ENCODE measurements around the gene SUSD6.

The SUSD6 gene

DNA sequence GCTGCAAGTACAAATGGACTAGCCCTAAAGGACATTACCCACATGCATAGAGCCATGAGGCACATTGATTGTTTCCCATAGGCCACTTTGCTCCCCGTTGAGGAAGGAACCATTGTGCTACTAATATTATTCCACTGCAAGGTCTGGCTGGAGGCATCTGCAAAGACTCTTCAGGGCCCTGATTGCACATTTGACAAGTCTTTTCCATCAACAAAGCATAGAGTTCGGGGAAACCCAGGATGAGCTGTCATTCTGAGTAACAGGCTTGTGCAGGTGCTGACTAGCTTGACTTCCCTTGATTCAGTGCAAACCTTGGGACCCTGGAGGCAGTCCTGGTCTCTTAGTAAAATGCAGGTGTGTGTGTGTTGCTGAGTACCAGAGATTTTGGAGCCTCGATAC is 73.8 kb downstream of the SUSD6 start:
- Histone ChIP-seq H3K4me3 (ENCODE audit: low read depth, low read length) (no peak overlapping the region), H3K4me1 (ENCODE audit: control insufficient read depth, insufficient read depth, low read length, unreplicated experiment) (peaks cover 20% of the 10 kb centered on the region), H3K79me2 (ENCODE audit: control insufficient read depth, insufficient read depth, low read length, unreplicated experiment) (peaks cover 13% of the 10 kb centered on the region), H3K27ac (ENCODE audit: low read depth, low read length) (peak overlapping the region; percentile 28; the same call in 1 of the 2 replicates), H3K36me3 (ENCODE audit: insufficient read depth, low read length) (no peaks in the 10 kb centered on the region), H2AFZ (ENCODE audit: low read length, unreplicated experiment) (no peak overlapping the region), H3K27me3 (ENCODE audit: insufficient read depth, low read length) (no peaks in the 10 kb centered on the region)

- peaks cover 20% of the 10 kb centered on the region for H3K4me1 ChIP-seq (ENCODE audit: control insufficient read depth, insufficient read depth, low read length, unreplicated experiment)
- H2AFZ ChIP-seq (ENCODE audit: low read length, unreplicated experiment) = no peak overlapping the region
- H3K79me2 ChIP-seq (ENCODE audit: control insufficient read depth, insufficient read depth, low read length, unreplicated experiment) = peaks cover 13% of the 10 kb centered on the region
- no peak overlapping the region for H3K4me3 ChIP-seq (ENCODE audit: low read depth, low read length)
- H3K27me3 ChIP-seq (ENCODE audit: insufficient read depth, low read length) = no peaks in the 10 kb centered on the region
- peak overlapping the region; percentile 28; the same call in 1 of the 2 replicates for H3K27ac ChIP-seq (ENCODE audit: low read depth, low read length)
- H3K36me3 ChIP-seq (ENCODE audit: insufficient read depth, low read length) = no peaks in the 10 kb centered on the region
Observed at GRCh38 chr14:69685716-69686115, 74.3 kb downstream of the SUSD6 start.

DNA sequence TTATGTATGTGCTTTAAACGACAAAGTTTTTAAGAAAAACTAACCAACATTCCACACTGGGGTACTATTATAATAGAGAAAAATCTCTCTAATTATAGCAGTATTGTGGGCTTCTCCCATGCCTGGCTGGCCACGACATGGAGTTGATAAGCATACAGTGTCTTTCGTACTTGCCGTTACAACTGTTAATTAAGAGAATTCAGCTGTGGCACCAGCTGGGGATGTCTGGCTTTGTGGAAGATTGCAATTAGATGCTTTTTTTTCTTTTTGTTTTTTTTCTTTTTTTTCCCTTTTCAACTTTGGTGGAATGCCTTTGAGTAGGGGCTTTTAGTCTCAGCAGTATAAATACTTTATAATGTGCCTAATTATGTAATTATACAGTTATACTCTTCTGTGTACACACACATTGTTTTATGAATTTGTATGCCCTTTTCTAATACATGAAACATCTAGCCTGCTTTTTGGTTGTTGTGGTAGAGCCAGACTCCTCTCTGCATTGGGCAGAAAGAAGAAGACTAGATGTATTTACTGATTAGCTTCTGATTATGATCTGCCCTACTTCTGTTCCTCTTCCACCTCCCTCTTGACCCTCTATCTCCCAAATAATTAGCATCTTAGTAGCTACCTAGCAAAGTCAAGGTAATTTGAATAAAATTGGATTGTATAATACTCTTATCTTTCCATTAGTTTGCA is 76.4 kb downstream of the SUSD6 start:
- no peaks in the 10 kb centered on the region for H3K27me3 ChIP-seq (ENCODE audit: insufficient read depth, low read length)
- H2AFZ ChIP-seq (ENCODE audit: low read length, unreplicated experiment) = no peak overlapping the region
- H3K27ac ChIP-seq (ENCODE audit: low read depth, low read length) = no peak overlapping the region
- H3K4me3 ChIP-seq (ENCODE audit: low read depth, low read length) = no peak overlapping the region
- H3K4me1 ChIP-seq (ENCODE audit: control insufficient read depth, insufficient read depth, low read length, unreplicated experiment) = peaks cover 20% of the 10 kb centered on the region
- H3K36me3 ChIP-seq (ENCODE audit: insufficient read depth, low read length) = no peaks in the 10 kb centered on the region
- H3K79me2 ChIP-seq (ENCODE audit: control insufficient read depth, insufficient read depth, low read length, unreplicated experiment) = peaks cover 10% of the 10 kb centered on the region

DNA sequence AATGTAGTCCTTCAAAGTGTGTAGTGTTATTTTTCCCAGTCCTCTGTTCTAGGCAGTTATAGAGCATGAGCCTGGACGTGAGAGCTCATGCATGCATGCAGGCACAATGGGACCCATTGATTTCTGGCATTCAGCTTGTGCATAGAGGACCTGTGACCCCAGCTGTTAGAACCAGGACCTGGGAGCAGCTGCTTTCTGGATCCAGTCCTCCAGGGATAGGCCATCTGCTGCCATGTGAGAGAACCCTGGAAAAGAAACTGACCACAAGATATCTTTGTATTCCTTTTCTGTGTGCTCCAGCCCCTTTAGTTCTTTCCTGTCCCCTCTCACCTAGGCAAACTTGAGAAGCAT is 76.9 kb downstream of the SUSD6 start:
- H3K4me3 ChIP-seq (ENCODE audit: low read depth, low read length) = no peak overlapping the region
- no peaks in the 10 kb centered on the region for H3K27me3 ChIP-seq (ENCODE audit: insufficient read depth, low read length)
- H3K36me3 ChIP-seq (ENCODE audit: insufficient read depth, low read length) = no peaks in the 10 kb centered on the region
- H2AFZ ChIP-seq (ENCODE audit: low read length, unreplicated experiment) = no peak overlapping the region
- H3K4me1 ChIP-seq (ENCODE audit: control insufficient read depth, insufficient read depth, low read length, unreplicated experiment) = peaks cover 20% of the 10 kb centered on the region
- H3K27ac ChIP-seq (ENCODE audit: low read depth, low read length) = no peak overlapping the region
- peaks cover 10% of the 10 kb centered on the region for H3K79me2 ChIP-seq (ENCODE audit: control insufficient read depth, insufficient read depth, low read length, unreplicated experiment)

DNA sequence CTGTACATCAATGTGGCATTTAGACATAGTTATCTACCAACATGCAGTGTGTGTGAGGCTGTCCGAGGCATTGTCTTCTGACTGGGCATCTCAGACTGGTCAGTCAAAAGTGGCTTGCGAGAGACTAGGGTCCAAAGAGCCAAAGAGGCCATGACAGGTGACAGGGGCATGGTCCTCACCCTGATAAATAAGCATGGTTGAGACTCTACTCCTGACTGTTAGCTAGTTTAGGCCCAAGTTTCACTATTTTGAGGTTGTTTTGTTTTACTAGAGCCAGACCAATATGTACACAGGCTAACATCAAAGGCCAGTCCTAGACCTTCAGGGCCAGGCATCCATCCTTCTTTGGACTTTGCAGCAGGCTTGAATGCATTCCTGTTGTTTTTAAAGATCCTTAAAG is 78.6 kb downstream of the SUSD6 start:
- peaks cover 11% of the 10 kb centered on the region for H3K4me1 ChIP-seq (ENCODE audit: control insufficient read depth, insufficient read depth, low read length, unreplicated experiment)
- H2AFZ ChIP-seq (ENCODE audit: low read length, unreplicated experiment) = no peak overlapping the region
- no peak overlapping the region for H3K4me3 ChIP-seq (ENCODE audit: low read depth, low read length)
- H3K27me3 ChIP-seq (ENCODE audit: insufficient read depth, low read length) = no peaks in the 10 kb centered on the region
- peaks cover 5% of the 10 kb centered on the region for H3K79me2 ChIP-seq (ENCODE audit: control insufficient read depth, insufficient read depth, low read length, unreplicated experiment)
- H3K36me3 ChIP-seq (ENCODE audit: insufficient read depth, low read length) = no peaks in the 10 kb centered on the region
- no peak overlapping the region for H3K27ac ChIP-seq (ENCODE audit: low read depth, low read length)

DNA sequence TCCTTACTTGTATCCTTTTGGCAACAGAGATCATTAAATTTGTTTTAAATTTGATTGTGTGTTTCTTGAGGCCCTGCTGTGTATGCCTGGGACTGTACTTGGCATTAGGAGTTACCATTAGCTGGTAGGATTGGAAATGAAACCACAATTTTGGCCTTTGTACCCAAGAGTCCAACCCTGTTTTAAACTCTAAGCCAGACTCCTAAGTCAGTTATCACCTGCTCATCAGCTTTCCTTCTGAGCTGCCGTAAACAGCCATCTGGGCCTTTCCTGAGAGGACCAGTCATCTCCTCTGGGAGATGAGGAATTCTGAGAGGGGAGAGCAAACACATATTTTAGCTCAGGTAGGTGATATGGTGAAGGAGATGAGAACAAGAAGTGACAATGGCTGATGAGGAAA is 81.2 kb downstream of the SUSD6 start:
- Histone ChIP-seq H3K27me3 (ENCODE audit: insufficient read depth, low read length) (no peaks in the 10 kb centered on the region), H3K4me3 (ENCODE audit: low read depth, low read length) (no peak overlapping the region), H3K36me3 (ENCODE audit: insufficient read depth, low read length) (no peaks in the 10 kb centered on the region), H3K79me2 (ENCODE audit: control insufficient read depth, insufficient read depth, low read length, unreplicated experiment) (peaks cover under 1% of the 10 kb centered on the region), H3K27ac (ENCODE audit: low read depth, low read length) (no peak overlapping the region), H2AFZ (ENCODE audit: low read length, unreplicated experiment) (no peak overlapping the region), H3K4me1 (ENCODE audit: control insufficient read depth, insufficient read depth, low read length, unreplicated experiment) (no peaks in the 10 kb centered on the region)

DNA sequence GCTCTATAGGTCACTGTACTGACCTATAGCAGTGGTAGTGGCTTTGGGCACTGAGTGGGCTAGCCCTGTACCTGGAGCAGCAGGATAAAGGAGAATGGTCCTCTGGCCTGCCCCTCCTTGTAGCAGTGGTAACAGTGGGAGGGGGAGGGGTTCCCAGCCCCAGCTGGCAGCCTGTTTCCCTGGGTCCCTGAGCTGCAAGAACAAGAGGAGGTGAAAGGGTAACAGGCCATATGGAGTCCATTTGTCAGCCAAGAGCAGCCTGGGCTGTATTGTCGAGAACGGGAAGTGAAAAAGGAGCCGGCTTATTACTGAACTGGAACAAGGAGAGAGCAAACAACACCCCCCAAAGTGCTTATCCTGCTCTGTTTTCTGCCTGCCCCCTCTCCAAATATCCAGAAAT is 81.7 kb downstream of the SUSD6 start:
- no peak overlapping the region for H3K27ac ChIP-seq (ENCODE audit: low read depth, low read length)
- no peaks in the 10 kb centered on the region for H3K27me3 ChIP-seq (ENCODE audit: insufficient read depth, low read length)
- H3K4me3 ChIP-seq (ENCODE audit: low read depth, low read length) = no peak overlapping the region
- no peaks in the 10 kb centered on the region for H3K36me3 ChIP-seq (ENCODE audit: insufficient read depth, low read length)
- H2AFZ ChIP-seq (ENCODE audit: low read length, unreplicated experiment) = no peak overlapping the region
- no peaks in the 10 kb centered on the region for H3K4me1 ChIP-seq (ENCODE audit: control insufficient read depth, insufficient read depth, low read length, unreplicated experiment)
- H3K79me2 ChIP-seq (ENCODE audit: control insufficient read depth, insufficient read depth, low read length, unreplicated experiment) = no peaks in the 10 kb centered on the region

DNA sequence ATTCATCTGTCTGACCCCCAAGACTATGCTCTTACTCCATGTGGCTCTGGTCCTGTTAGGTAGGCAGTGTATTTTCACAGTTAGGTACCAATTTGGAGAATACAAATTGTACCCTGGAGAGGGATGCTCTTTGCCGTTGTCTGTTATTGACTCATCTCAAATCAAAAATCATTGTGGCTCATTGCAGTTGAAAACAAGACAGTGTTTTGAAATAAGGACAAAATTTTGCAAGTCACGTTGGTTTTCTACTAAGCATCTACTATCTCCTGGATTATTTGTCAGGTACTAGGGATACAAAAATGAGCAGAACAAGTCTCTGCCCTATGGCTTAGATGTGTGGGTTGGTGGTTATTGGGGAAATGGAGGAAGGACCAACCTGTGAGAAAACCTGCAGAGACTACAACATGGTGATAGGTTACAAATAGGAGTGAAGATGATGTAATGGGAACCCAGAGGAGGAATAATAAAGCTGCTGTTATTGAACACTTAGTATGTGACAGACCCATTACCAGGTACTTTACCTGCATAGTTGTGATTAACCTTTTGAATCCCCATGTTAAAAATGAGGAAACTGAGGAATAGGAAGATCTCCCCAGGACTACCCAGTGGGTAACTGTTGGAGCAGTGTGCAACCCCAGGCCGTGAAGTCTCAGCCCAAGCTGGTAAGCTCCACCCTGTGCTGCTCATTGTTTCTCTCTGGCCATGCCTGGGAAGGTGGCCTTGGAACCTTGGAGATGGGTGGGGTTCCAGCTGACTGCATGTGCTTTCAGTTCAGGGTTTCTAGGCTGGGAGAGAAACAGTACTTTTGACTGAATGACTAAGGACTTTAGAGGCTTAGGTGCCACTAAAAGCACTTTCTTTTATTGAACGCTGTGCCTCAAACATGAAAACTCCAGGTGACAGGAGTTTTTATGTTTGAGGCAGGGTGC is 82.7 kb downstream of the SUSD6 start:
- no peaks in the 10 kb centered on the region for H3K27me3 ChIP-seq (ENCODE audit: insufficient read depth, low read length)
- no peaks in the 10 kb centered on the region for H3K4me1 ChIP-seq (ENCODE audit: control insufficient read depth, insufficient read depth, low read length, unreplicated experiment)
- no peak overlapping the region for H3K4me3 ChIP-seq (ENCODE audit: low read depth, low read length)
- H3K36me3 ChIP-seq (ENCODE audit: insufficient read depth, low read length) = no peaks in the 10 kb centered on the region
- H2AFZ ChIP-seq (ENCODE audit: low read length, unreplicated experiment) = no peak overlapping the region
- no peaks in the 10 kb centered on the region for H3K79me2 ChIP-seq (ENCODE audit: control insufficient read depth, insufficient read depth, low read length, unreplicated experiment)
- H3K27ac ChIP-seq (ENCODE audit: low read depth, low read length) = no peak overlapping the region

DNA sequence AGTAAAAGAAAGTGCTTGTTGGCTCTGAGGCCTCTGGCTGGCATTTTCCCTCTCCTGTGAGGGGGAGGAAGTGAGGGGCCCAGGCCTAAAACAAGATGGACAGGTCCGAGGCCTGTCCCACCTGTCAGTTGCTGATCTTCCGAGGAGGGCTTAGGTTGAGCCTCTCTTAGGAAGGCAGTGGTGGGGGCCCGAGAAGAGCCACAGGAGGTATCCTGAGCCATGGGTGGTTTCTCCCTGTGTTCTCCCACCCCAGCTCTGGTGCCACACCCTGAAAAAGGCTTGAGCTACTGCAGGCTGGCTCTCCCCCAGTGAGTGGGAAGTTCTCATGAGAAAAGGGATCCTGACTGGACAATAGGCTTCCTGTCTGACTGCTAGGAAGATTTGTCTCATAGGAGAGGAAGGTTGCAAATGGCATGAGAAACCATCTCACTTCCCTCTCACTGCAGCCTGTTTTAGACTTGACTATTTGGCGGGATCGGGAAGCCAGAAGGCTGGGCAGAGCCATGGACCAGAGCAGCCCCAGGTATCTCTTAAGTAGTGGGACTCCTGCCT is 83.4 kb downstream of the SUSD6 start:
- H2AFZ ChIP-seq (ENCODE audit: low read length, unreplicated experiment) = no peak overlapping the region
- H3K36me3 ChIP-seq (ENCODE audit: insufficient read depth, low read length) = no peaks in the 10 kb centered on the region
- no peaks in the 10 kb centered on the region for H3K4me1 ChIP-seq (ENCODE audit: control insufficient read depth, insufficient read depth, low read length, unreplicated experiment)
- no peaks in the 10 kb centered on the region for H3K27me3 ChIP-seq (ENCODE audit: insufficient read depth, low read length)
- no peak overlapping the region for H3K4me3 ChIP-seq (ENCODE audit: low read depth, low read length)
- no peaks in the 10 kb centered on the region for H3K79me2 ChIP-seq (ENCODE audit: control insufficient read depth, insufficient read depth, low read length, unreplicated experiment)
- H3K27ac ChIP-seq (ENCODE audit: low read depth, low read length) = no peak overlapping the region

DNA sequence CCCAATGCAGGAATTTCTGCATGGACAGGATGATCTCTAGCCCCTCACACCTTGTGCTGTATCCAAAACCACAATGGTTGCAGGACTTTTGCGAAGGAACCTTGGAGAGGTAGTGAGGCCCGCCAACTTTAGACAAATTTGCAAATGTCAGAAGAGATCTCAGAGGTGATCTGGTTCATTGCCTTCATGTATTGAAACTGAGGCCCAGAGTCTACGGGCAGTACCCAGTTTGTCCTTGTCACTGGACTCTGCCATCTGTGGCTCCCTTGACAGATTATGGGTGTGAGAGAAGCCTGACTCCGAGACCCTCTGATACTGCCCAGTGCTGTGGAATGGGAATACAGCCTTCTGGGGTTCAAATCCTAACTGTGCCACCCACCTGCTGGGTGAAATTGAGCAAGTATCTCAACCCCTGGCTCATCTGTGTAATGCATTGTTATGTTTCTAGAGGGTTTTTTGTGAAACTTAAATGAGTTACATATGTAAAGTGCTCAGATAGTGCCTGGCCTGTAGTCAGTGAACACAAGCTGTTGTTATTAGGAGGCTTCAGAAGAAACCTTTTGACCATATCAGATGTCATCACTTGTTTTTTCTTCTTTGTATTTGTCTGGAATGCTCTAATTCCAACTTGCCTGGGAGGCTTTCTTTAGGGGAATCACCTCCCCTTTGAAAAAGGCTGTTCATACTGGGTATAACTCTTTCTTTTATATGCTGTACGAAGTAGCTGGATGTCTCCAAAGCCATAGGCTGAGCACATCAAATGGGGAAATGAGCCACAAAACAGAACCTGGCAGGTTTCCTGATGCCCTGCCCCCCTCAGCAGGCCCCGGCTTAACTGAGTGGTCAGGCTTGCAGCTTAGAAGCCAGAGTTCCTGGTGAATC is 84.2 kb downstream of the SUSD6 start:
- Histone ChIP-seq H3K79me2 (ENCODE audit: control insufficient read depth, insufficient read depth, low read length, unreplicated experiment) (no peaks in the 10 kb centered on the region), H3K27ac (ENCODE audit: low read depth, low read length) (no peak overlapping the region), H3K4me1 (ENCODE audit: control insufficient read depth, insufficient read depth, low read length, unreplicated experiment) (no peaks in the 10 kb centered on the region), H3K4me3 (ENCODE audit: low read depth, low read length) (no peak overlapping the region), H2AFZ (ENCODE audit: low read length, unreplicated experiment) (no peak overlapping the region), H3K36me3 (ENCODE audit: insufficient read depth, low read length) (no peaks in the 10 kb centered on the region), H3K27me3 (ENCODE audit: insufficient read depth, low read length) (no peaks in the 10 kb centered on the region)

Data from ACC112 (cell line).